ENCODE measurements around the gene CSRP3. TPM values are rescaled to one million over a fixed set of nuclear protein-coding genes. Genes with fewer than 3 reads are reported as not detected.

CSRP3 gene
- total and polyA plus RNA-seq, 12 donors: 0.17 to 2.3 (median 0.32) TPM; not detected in 9

GRCh38 chr11:19234231-19234817 lies 32.5 kb upstream of the CSRP3 start:
- no peaks in the 10 kb centered on the region for H3K9me3 ChIP-seq (replicated peaks in 1 of 3)
- H3K36me3 ChIP-seq (replicated peaks in 1 of 2): no peaks in the 10 kb centered on the region
- no peak overlapping the region for H3K4me3 ChIP-seq
- DNase-seq: no peak
- no peak overlapping the region for H3K27ac ChIP-seq
- TF ChIP-seq CTCF (IDR thresholded peaks at IDR 0.05) (no peak), POLR2A (IDR thresholded peaks at IDR 0.05) (no peak)
- H3K4me1 ChIP-seq (replicated peaks in 1 of 2): no peaks in the 10 kb centered on the region
- H3K27me3 ChIP-seq: peaks cover 8% of the 10 kb centered on the region
- 97 to 99% (median 98%) methylated on average over 5 of the region's 5 CpGs for WGBS, 4 donors
- intact Hi-C loops (cut with DNase I): no loop called here

- TF ChIP-seq CTCF (IDR thresholded peaks at IDR 0.05) (no peak), POLR2A (IDR thresholded peaks at IDR 0.05) (no peak)
- no peaks in the 10 kb centered on the region for H3K27me3 ChIP-seq
- no peak overlapping the region for H3K4me3 ChIP-seq
- H3K4me1 ChIP-seq (replicated peaks in 1 of 2): no peaks in the 10 kb centered on the region
- H3K36me3 ChIP-seq (replicated peaks in 1 of 2): no peaks in the 10 kb centered on the region
- DNase-seq: peak in 2 of 7 donors; percentile 29 to 33
- H3K27ac ChIP-seq: no peak overlapping the region
- WGBS, 4 donors: 31 to 64% (median 36%) methylated on average over 5 to 6 of the region's 6 CpGs
- H3K9me3 ChIP-seq (replicated peaks in 1 of 3): no peaks in the 10 kb centered on the region
- intact Hi-C loops (cut with DNase I): no loop called here
These were observed 31.2 kb upstream of the CSRP3 start for GRCh38 chr11:19232910-19233503.

GRCh38 chr11:19229671-19230070 lies 27.9 kb upstream of the CSRP3 start:
- 87 to 90% (median 89%) methylated on average over 4 to 5 of the region's 5 CpGs for WGBS, 4 donors
- intact Hi-C loops (cut with DNase I): no loop called here

GRCh38 chr11:19228968-19229367 lies 27.2 kb upstream of the CSRP3 start:
- Histone ChIP-seq H3K9me3 (replicated peaks in 1 of 3) (no peaks in the 10 kb centered on the region), H3K27me3 (no peaks in the 10 kb centered on the region), H3K27ac (no peak overlapping the region), H3K4me3 (no peak overlapping the region), H3K4me1 (replicated peaks in 1 of 2) (no peaks in the 10 kb centered on the region), H3K36me3 (replicated peaks in 1 of 2) (no peaks in the 10 kb centered on the region)
- WGBS, 4 donors: 84 to 89% (median 88%) methylated on average over 3 of the region's 3 CpGs
- intact Hi-C loops (cut with DNase I): no loop called here
- DNase-seq: no peak
- TF ChIP-seq CTCF (IDR thresholded peaks at IDR 0.05): no peak
- no peak for TF ChIP-seq POLR2A (IDR thresholded peaks at IDR 0.05)

More at GRCh38 chr11:19229671-19230070, 27.9 kb upstream of the CSRP3 start:
- H3K4me1 ChIP-seq (replicated peaks in 1 of 2): no peaks in the 10 kb centered on the region
- no peaks in the 10 kb centered on the region for H3K36me3 ChIP-seq (replicated peaks in 1 of 2)
- H3K27ac ChIP-seq: no peak overlapping the region
- no peaks in the 10 kb centered on the region for H3K27me3 ChIP-seq
- H3K4me3 ChIP-seq: no peak overlapping the region
- no peaks in the 10 kb centered on the region for H3K9me3 ChIP-seq (replicated peaks in 1 of 3)
- TF ChIP-seq CTCF (IDR thresholded peaks at IDR 0.05): no peak
- TF ChIP-seq POLR2A (IDR thresholded peaks at IDR 0.05): no peak
- DNase-seq: no peak

All from adrenal gland (tissue), 12 donors.